Tibial nerve (tissue), 3 donors: ENCODE data around the gene ARMC6.

ENCODE experiments used
- CTCF ChIP-seq, 5 experiments: fragments of 200-600 bp in 3 of 5; fragments of 450-650 bp in 2 of 5; sonication (generic) in 3 of 5; IDR thresholded peaks; one replicate each; pipeline ENCODE4 v1.5.1; 2016 to 2019; ENCODE audit warnings: antibody characterized with exemption in 5 of 5, mild to moderate bottlenecking in 3 of 5, moderate library complexity in 2 of 5
- POLR2A ChIP-seq, 2 donors: fragments of 450-650 bp; IDR thresholded peaks; one replicate each; pipeline ENCODE4 v1.6.1; 2017; ENCODE audit warnings: antibody characterized with exemption in 2 of 2, mild to moderate bottlenecking in 2 of 2, moderate library complexity in 2 of 2

GRCh38 chr19:19043881-19044280 lies 10.5 kb downstream of the ARMC6 start:
- TF ChIP-seq CTCF (IDR thresholded peaks at IDR 0.05) (no peak), POLR2A (IDR thresholded peaks at IDR 0.05) (no peak)
